ENCODE measurements around the gene CDKAL1. TPM values are rescaled to one million over a fixed set of nuclear protein-coding genes. Genes with fewer than 3 reads are reported as not detected.
A peak's percentile ranks its signal among the peaks of the same experiment; 100 is the strongest.

CDKAL1 gene
- total and polyA plus RNA-seq, 4 donors = 2.0 to 12.9 (median 6.7) TPM

- 82% methylated on average over 1 of the region's 1 CpG for WGBS
- Histone ChIP-seq H3K4me1 (ENCODE audit: control insufficient read depth in 4 of 4, insufficient read depth in 4 of 4, low read length in 3 of 4) (peaks cover 0 to 7% (median under 1%) of the 10 kb centered on the region in 4 donors), H3K9ac (ENCODE audit: low read depth in 1 of 2, low read length in 2 of 2) (no peak overlapping the region), H3K27me3 (ENCODE audit: control insufficient read depth in 4 of 4, insufficient read depth in 4 of 4, low read length in 3 of 4) (no peaks in the 10 kb centered on the region), H3K36me3 (ENCODE audit: control insufficient read depth in 4 of 4, insufficient read depth in 3 of 4, low read depth in 1 of 4, low read length in 3 of 4) (no peaks in the 10 kb centered on the region), H3K9me3 (ENCODE audit: control insufficient read depth in 4 of 4, low read length in 3 of 4) (peaks cover 2 to 5% (median 3%) of the 10 kb centered on the region in 4 donors), H3K27ac (ENCODE audit: low read depth in 1 of 2, low read length in 2 of 2) (peak overlapping the region in 1 of 2 donors; percentile 16), H3K4me3 (ENCODE audit: low read depth in 1 of 3, low read length in 3 of 3) (no peak overlapping the region)
- no peak for DNase-seq (ENCODE audit: low spot score)
- TF ChIP-seq CTCF (IDR thresholded peaks at IDR 0.05; ENCODE audit: low read depth, low read length, missing input control) (no peak), HNF4A (conservative IDR thresholded peaks at IDR 0.05) (peak; percentile 61 to 63), RXRA (IDR thresholded peaks at IDR 0.05) (peak in 1 of 2 donors; percentile 38)
Measured at GRCh38 chr6:21024616-21025015, 490.4 kb downstream of the CDKAL1 start.

GRCh38 chr6:21026576-21027273 lies 492.5 kb downstream of the CDKAL1 start:
- Histone ChIP-seq H3K27ac (ENCODE audit: low read depth in 1 of 2, low read length in 2 of 2) (no peak overlapping the region), H3K9me3 (ENCODE audit: control insufficient read depth in 4 of 4, low read length in 3 of 4) (peaks cover 2 to 5% (median 3%) of the 10 kb centered on the region in 4 donors), H3K36me3 (ENCODE audit: control insufficient read depth in 4 of 4, insufficient read depth in 3 of 4, low read depth in 1 of 4, low read length in 3 of 4) (no peaks in the 10 kb centered on the region), H3K9ac (ENCODE audit: low read depth in 1 of 2, low read length in 2 of 2) (no peak overlapping the region), H3K4me3 (ENCODE audit: low read depth in 1 of 3, low read length in 3 of 3) (no peak overlapping the region), H3K4me1 (ENCODE audit: control insufficient read depth in 4 of 4, insufficient read depth in 4 of 4, low read length in 3 of 4) (peaks cover 0 to 7% (median under 1%) of the 10 kb centered on the region in 4 donors), H3K27me3 (ENCODE audit: control insufficient read depth in 4 of 4, insufficient read depth in 4 of 4, low read length in 3 of 4) (no peaks in the 10 kb centered on the region)
- TF ChIP-seq GABPA (IDR thresholded peaks at IDR 0.05 in 1 of 2, conservative IDR thresholded peaks at IDR 0.05 in 1 of 2) (no peak), YY1 (IDR thresholded peaks at IDR 0.05) (no peak), ZBTB33 (IDR thresholded peaks at IDR 0.05) (no peak), CTCF (IDR thresholded peaks at IDR 0.05; ENCODE audit: low read depth, low read length, missing input control) (no peak), EGR1 (IDR thresholded peaks at IDR 0.05; ENCODE audit: low read depth in 2 of 2) (no peak), JUND (IDR thresholded peaks at IDR 0.05) (no peak), HNF4A (conservative IDR thresholded peaks at IDR 0.05) (no peak), SP1 (IDR thresholded peaks at IDR 0.05) (no peak), RAD21 (IDR thresholded peaks at IDR 0.05) (no peak), FOXA2 (IDR thresholded peaks at IDR 0.05) (no peak), REST (IDR thresholded peaks at IDR 0.05) (no peak), ATF3 (IDR thresholded peaks at IDR 0.05) (no peak), HNF4G (IDR thresholded peaks at IDR 0.05) (no peak), FOXA1 (IDR thresholded peaks at IDR 0.05) (no peak), MAX (IDR thresholded peaks at IDR 0.05) (no peak)
- no peak for DNase-seq (ENCODE audit: low spot score)
- 96% methylated on average over 3 of the region's 3 CpGs for WGBS

Measured in liver (tissue), 9 donors.